Heart left ventricle (tissue), 16 donors: ENCODE data around the gene ROBO1. TPM values are rescaled to one million over a fixed set of nuclear protein-coding genes. Genes with fewer than 3 reads are reported as not detected.

Source experiments
- ATAC-seq, 4 donors: fragments of 200-7000 bp; cut with Tn5 transposase; one replicate each; pipeline ENCODE4 v1.9.1; 2020 to 2022; ENCODE audit warnings: moderate library complexity in 4 of 4, mild to moderate bottlenecking in 3 of 4, moderate number of reproducible peaks in 1 of 4
- DNase-seq, 5 donors: peaks; one replicate each; pipeline ENCODE4 v3.0.0-alpha.2; 2020
- H3K27ac ChIP-seq, 12 donors: fragments of 200-600 bp; sonication (generic) in 4 of 12; one replicate each; pipeline versions ENCODE4 v1.5.0 to v1.8.0; 2016 to 2022; ENCODE audit warnings: mild to moderate bottlenecking in 2 of 12
- H3K27me3 ChIP-seq, 9 donors: fragments of 200-600 bp; sonication (generic) in 2 of 9; one replicate each; pipeline versions ENCODE4 v1.5.1 to v1.8.0; 2016 to 2022; ENCODE audit warnings: mild to moderate bottlenecking in 3 of 9
- H3K36me3 ChIP-seq, 9 donors: fragments of 200-600 bp; sonication (generic) in 2 of 9; one replicate each; pipeline versions ENCODE4 v1.5.0 to v1.8.0; 2018 to 2022; ENCODE audit warnings: mild to moderate bottlenecking in 2 of 9
- H3K4me1 ChIP-seq, 12 donors: fragments of 200-600 bp; sonication (generic) in 4 of 12; one replicate each; pipeline versions ENCODE4 v1.5.0 to v1.8.0; 2016 to 2022; ENCODE audit warnings: mild to moderate bottlenecking in 3 of 12
- H3K4me3 ChIP-seq, 12 donors: fragments of 200-600 bp; sonication (generic) in 4 of 12; one replicate each; pipeline versions ENCODE4 v1.5.0 to v1.8.0; 2017 to 2022; ENCODE audit warnings: mild to moderate bottlenecking in 9 of 12, moderate library complexity in 4 of 12
- H3K9me3 ChIP-seq, 12 donors: fragments of 200-600 bp; sonication (generic) in 4 of 12; one replicate each; pipeline versions ENCODE4 v1.5.0 to v1.8.0; 2016 to 2022; ENCODE audit warnings: mild to moderate bottlenecking in 1 of 12
- CTCF ChIP-seq, 12 donors: fragments of 200-600 bp; sonication (generic) in 4 of 12; IDR thresholded peaks; one replicate each; pipeline versions ENCODE4 v1.5.0 to v1.8.0; 2018 to 2022; ENCODE audit warnings: antibody characterized with exemption in 12 of 12, mild to moderate bottlenecking in 5 of 12
- POLR2A ChIP-seq, 2 donors: fragments of 450-650 bp; IDR thresholded peaks; one replicate each; pipeline ENCODE4 v1.6.1; 2017; ENCODE audit warnings: antibody characterized with exemption in 2 of 2, mild to moderate bottlenecking in 2 of 2, moderate library complexity in 2 of 2
- WGBS, 4 donors: extraction: QIAGEN DNeasy Blood & Tissue Kit in 2 of 4; methylation state at CpG; one replicate each; pipeline versions ENCODE4 v1.1.5 to v1.1.7; 2013 to 2018; 5-methylcytosine and 5-hydroxymethylcytosine counted together
- intact Hi-C, 10 donors: fragments of 100-400 bp; cut with DNase I; formaldehyde crosslinking; loops; one replicate each; pipeline versions ENCODE4 v1.11.1 to v1.14.2; 2022
- polyA plus RNA-seq, 2 donors: library from polyadenylated mRNA; stranded (reverse); fragments of 200-250 nt; gene quantifications; one replicate each; pipeline ENCODE4 v1.2.3, GENCODE V29; 2013
- total RNA-seq, 9 donors: library from RNA; depleted of rRNA in 2 of 9; stranded (reverse); fragments of >200 nt in 2 of 9; fragmentation: NEBNext Ultra II Directional in 3 of 9; extraction: Animal tissue kit (Norgen Biotek cat#: 25700) in 3 of 9; gene quantifications; one replicate each; pipeline versions ENCODE4 v1.1.0 to v1.2.4, GENCODE V29; 2016 to 2023
- donor health status: ischemic (EF 13 %, LVEDD 7.1; RV severe dilation, severe dysfunction).
- donor health status: healthy with polysubstance abuse.
- donor health status: DM: no; HTN: yes; CAD: no.
- donor health status: DM: no; HTN: no; CAD: no.
- donor health status: ischemic (EF 25% LVEDD 6.9; RV normal size, moderate dysfunction).
- donor health status: ischemic (EF 25% LVEDD 5.7; RV mildly dilated, moderate dysfunction).
- donor health status: healthy.
- donor health status: DM: yes; HTN: yes; CAD: no.
- donor health status: ischemic (EF 35%, LVEDD 5.7; RV mildly dilated, moderate dysfunction).
- donor health status: nonischemic (EF 11% LVEDD 7.7; RV severe dilation, severe dysfunction).
- donor health status: DM: yes; HTN: yes; CAD: no.
- donor health status: PGD.
- donor health status: ischemic (EF 29% LVEDD 5.4; RV normal size, mild dysfunction).
- donor health status: nonischemic (EF 23%, LVEDD 6.1; RV moderate dilation, normal function).

The ROBO1 gene
- total and polyA plus RNA-seq, 11 donors = 1.4 to 14.8 (median 5.7) TPM

DNA sequence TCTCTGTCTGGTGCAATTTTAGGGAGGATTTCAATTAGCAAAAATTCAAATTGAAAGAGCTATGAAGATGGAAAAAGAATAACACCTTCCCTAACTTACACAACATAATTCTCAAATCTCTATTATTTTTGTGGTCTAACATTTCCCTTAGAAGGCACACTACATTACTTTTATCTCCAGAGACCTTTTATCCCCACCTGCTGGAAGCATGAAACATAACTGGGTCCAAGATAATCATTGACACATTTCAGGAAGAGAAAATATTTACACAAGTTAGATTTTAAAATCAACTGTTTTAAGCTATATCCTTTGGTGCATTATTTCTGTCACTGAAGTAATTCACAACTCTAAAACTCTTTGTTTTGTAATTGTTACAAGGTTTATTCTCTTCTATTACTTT lies 779.5 kb downstream of the ROBO1 start:
- Histone ChIP-seq H3K27me3 (no peaks in the 10 kb centered on the region), H3K9me3 (peaks cover 0 to 26% (median 9%) of the 10 kb centered on the region in 12 donors), H3K4me1 (peaks cover 0 to 3% (median 0%) of the 10 kb centered on the region in 12 donors), H3K4me3 (no peak overlapping the region), H3K27ac (no peak overlapping the region), H3K36me3 (no peaks in the 10 kb centered on the region)
- no peak for TF ChIP-seq POLR2A (IDR thresholded peaks at IDR 0.05)
- peak in 3 of 12 donors; percentile 17 to 23 (median 21) for TF ChIP-seq CTCF (IDR thresholded peaks at IDR 0.05)
- intact Hi-C loops = no loop called here
- no peak for DNase-seq
- ATAC-seq = no peak

DNA sequence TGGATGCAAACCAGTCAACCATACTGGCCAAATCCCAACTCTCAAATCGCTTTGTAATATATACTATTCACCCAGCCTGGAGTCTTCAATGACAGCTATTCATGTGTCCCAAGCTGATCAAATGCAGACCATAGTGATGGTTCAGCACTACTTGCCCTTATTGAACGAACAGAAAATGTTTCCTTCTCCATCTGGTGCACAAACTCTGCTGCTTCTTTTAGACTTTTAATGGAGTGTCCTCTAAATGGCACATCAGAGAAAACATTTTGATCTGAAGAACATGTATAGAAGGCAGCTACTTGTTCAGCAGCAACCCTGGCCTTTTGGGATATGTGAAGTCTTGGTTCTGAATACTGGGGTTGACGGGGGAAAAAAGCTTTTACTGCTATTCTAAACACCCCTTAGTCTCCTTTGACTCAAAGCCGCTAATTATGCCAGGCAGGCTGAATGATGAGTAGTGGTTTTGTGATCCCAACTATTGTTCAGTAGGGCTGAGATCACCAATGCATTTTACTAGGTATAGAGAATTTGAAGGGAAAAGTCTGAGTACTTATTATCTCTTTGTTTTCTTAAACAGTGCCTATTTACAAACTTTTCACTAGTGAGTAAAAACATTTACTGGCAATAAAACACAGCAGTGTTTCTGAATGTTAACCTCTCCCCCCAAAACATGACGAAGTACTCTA lies 781.2 kb downstream of the ROBO1 start:
- no peak overlapping the region for H3K4me3 ChIP-seq
- H3K36me3 ChIP-seq = no peaks in the 10 kb centered on the region
- DNase-seq = no peak
- no peak for TF ChIP-seq CTCF (IDR thresholded peaks at IDR 0.05)
- peaks cover 0 to 10% (median 1%) of the 10 kb centered on the region in 12 donors for H3K9me3 ChIP-seq
- intact Hi-C loops = no loop called here
- 55 to 64% (median 59%) methylated on average over 5 of the region's 5 CpGs for WGBS, 4 donors
- peaks cover 0 to 3% (median 0%) of the 10 kb centered on the region in 12 donors for H3K4me1 ChIP-seq
- H3K27ac ChIP-seq = no peak overlapping the region
- ATAC-seq = no peak
- H3K27me3 ChIP-seq = no peaks in the 10 kb centered on the region

GRCh38 chr3:78985981-78986380 lies 781.8 kb downstream of the ROBO1 start:
- H3K9me3 ChIP-seq = peaks cover 0 to 4% (median 0%) of the 10 kb centered on the region in 12 donors

DNA sequence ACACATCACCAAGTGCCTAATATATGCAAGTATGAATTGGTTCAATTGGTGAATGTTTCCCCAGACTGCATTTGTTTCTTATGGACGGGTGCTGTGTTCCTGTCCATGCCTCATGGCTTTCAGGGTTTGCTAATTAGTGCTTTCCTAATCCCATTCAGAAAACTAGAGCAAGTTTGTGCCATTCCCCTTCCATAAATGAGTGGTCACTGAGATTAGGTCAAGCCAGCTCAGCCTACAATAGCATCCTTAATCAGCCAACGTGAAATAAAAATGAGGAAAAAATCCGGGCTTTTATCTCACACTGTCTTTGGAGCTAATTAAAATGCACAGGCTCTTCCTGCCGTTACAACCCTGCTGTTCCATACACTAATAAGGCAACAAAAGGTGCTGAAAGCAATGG lies 788.8 kb downstream of the ROBO1 start:
- no peak for DNase-seq
- H3K4me1 ChIP-seq = peaks cover 0 to 5% (median 0%) of the 10 kb centered on the region in 12 donors
- intact Hi-C loops = no loop called here
- 40 to 43% (median 41%) methylated on average over 4 of the region's 4 CpGs for WGBS, 4 donors
- TF ChIP-seq POLR2A (IDR thresholded peaks at IDR 0.05) (no peak), CTCF (IDR thresholded peaks at IDR 0.05) (no peak)
- no peaks in the 10 kb centered on the region for H3K9me3 ChIP-seq
- H3K27me3 ChIP-seq = no peaks in the 10 kb centered on the region
- no peak overlapping the region for H3K27ac ChIP-seq
- ATAC-seq = no peak
- no peak overlapping the region for H3K4me3 ChIP-seq
- H3K36me3 ChIP-seq = no peaks in the 10 kb centered on the region

More at GRCh38 chr3:78985981-78986380, 781.8 kb downstream of the ROBO1 start:
- Histone ChIP-seq H3K27ac (no peak overlapping the region), H3K36me3 (no peaks in the 10 kb centered on the region), H3K4me1 (peaks cover 0 to 3% (median 0%) of the 10 kb centered on the region in 12 donors), H3K4me3 (no peak overlapping the region), H3K27me3 (no peaks in the 10 kb centered on the region)
- DNase-seq (no peak), ATAC-seq (no peak)
- intact Hi-C loops = no loop called here
- 52 to 65% (median 64%) methylated on average over 2 of the region's 2 CpGs for whole genome bisulfite sequencing, 4 donors
- no peak for TF ChIP-seq POLR2A (IDR thresholded peaks at IDR 0.05)
- no peak for TF ChIP-seq CTCF (IDR thresholded peaks at IDR 0.05)
